A549 treated with AZD9567 at 1 μM for 4 hours (cell line): ENCODE results near the gene CPE. TPM values are rescaled to one million over a fixed set of nuclear protein-coding genes. Genes with fewer than 3 reads are reported as not detected.

ENCODE experiments used
- total RNA-seq: library from RNA; stranded (reverse); fragments of 200-300 nt; extraction: Qiagen RNA extraction; gene quantifications from 5 replicates; pipeline ENCODE4 v1.2.3, GENCODE V29; 2022; ENCODE audit not compliant: insufficient read depth

Gene CPE
- total RNA-seq, result 1.6 to 3.1 TPM (median 1.8 TPM) in 5 replicates

GRCh38 chr4:165378745-165379677 is at the start of gene CPE:
CPE (plus strand) TSS chr4:165379008; CDS start chr4:165379222, 214 bp downstream.

Other genes with a start within 250 kb of the CPE start
- 12.9 to 22.9 TPM (median 16.1 TPM) in 5 replicates for gene KLHL2, start 171.4 kb upstream of the CPE start, total RNA-seq
- 17.7 to 23.2 TPM (median 21.0 TPM) in 5 replicates for gene MSMO1, start 51.3 kb upstream of the CPE start, total RNA-seq